Endothelial cell of umbilical vein (primary cell): ENCODE results near the gene RAB39B.

Source experiments
- CTCF ChIP-seq, 2 donors: IDR thresholded peaks; 1 replicate in 1 of 2; 2 replicates in 1 of 2; pipeline ENCODE4 v1.5.1; 2011; ENCODE audit warnings: low read length in 2 of 2, mild to moderate bottlenecking in 2 of 2, moderate library complexity in 2 of 2, control low read depth in 1 of 2, inconsistent platforms in 1 of 2, low read depth in 1 of 2; ENCODE audit not compliant: insufficient read depth in 1 of 2; ENCODE audit errors: extremely low read depth in 1 of 2
- EZH2 ChIP-seq: IDR thresholded peaks from 2 replicates; pipeline ENCODE4 v1.6.1; 2012; ENCODE audit warnings: borderline replicate concordance, low read depth, mild to moderate bottlenecking, moderate library complexity, low read length, inconsistent platforms; ENCODE audit not compliant: severe bottlenecking

DNA sequence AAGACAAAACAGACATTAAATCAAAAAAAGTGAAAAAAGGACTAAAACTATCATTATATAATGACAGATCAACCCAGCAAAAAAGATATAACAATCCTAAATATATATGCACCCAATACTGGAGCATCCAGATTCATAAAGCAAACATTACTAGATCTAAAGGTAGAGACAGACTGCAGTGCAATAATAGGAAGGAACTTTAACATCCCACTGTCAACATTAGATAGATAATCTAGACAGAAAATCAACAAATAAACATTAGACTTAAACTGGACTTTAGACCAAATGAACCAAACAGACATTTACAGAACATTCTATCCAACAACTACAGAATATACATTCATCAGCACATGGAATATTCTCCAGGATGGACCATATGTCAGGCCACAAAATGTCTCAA lies 29.5 kb upstream of the RAB39B start:
- no peak for TF ChIP-seq CTCF (IDR thresholded peaks at IDR 0.05; ENCODE audit: extremely low read depth in 1 of 2, insufficient read depth in 1 of 2, low read depth in 1 of 2, low read length in 2 of 2)
- TF ChIP-seq EZH2, result no peak
